Tibial artery (tissue), 4 donors: ENCODE results near the gene MUS81.

ENCODE experiments used
- DNase-seq, 2 donors: peaks; one replicate each; pipeline ENCODE4 v3.0.0-alpha.2; 2019
- H3K27ac ChIP-seq, 2 donors: fragments of 200-600 bp; sonication (generic) in 1 of 2; 1 replicate in 1 of 2; 2 replicates in 1 of 2; pipeline ENCODE4 v1.5.1; 2018 to 2019; ENCODE audit warnings: mild to moderate bottlenecking in 1 of 2
- H3K27me3 ChIP-seq, 2 donors: fragments of 200-600 bp; sonication (generic) in 1 of 2; one replicate each; pipeline versions ENCODE4 v1.5.1 to v1.6.0; 2016 to 2019
- H3K36me3 ChIP-seq, 3 donors: fragments of 200-600 bp; sonication (generic) in 2 of 3; one replicate each; pipeline ENCODE4 v1.5.1; 2016 to 2019; ENCODE audit warnings: mild to moderate bottlenecking in 2 of 3
- H3K4me1 ChIP-seq, 4 donors: fragments of 200-600 bp; sonication (generic) in 2 of 4; 1 replicate in 3 of 4; 2 replicates in 1 of 4; pipeline ENCODE4 v1.5.1; 2016 to 2019
- H3K4me3 ChIP-seq, 2 donors: fragments of 200-600 bp; sonication (generic) in 1 of 2; 1 replicate in 1 of 2; 2 replicates in 1 of 2; pipeline ENCODE4 v1.5.1; 2018 to 2019; ENCODE audit warnings: mild to moderate bottlenecking in 2 of 2
- H3K9me3 ChIP-seq, 3 donors: fragments of 200-600 bp; sonication (generic) in 1 of 3; one replicate each; pipeline ENCODE4 v1.5.1; 2016 to 2019
- intact Hi-C: fragments of 100-400 bp; cut with DNase I; formaldehyde crosslinking; loops from one replicate; pipeline ENCODE4 v1.15.0; 2023; ENCODE audit warnings: low total_unique reads
- TF ChIP-seq, protein P1 (sequence below), 2 experiments: fragments of 200-600 bp in 1 of 2; fragments of 450-650 bp in 1 of 2; IDR thresholded peaks; one replicate each; pipeline ENCODE4 v1.5.1; 2017 to 2019; ENCODE audit warnings: antibody characterized with exemption in 2 of 2, mild to moderate bottlenecking in 1 of 2, moderate library complexity in 1 of 2

The MUS81 gene

DNA sequence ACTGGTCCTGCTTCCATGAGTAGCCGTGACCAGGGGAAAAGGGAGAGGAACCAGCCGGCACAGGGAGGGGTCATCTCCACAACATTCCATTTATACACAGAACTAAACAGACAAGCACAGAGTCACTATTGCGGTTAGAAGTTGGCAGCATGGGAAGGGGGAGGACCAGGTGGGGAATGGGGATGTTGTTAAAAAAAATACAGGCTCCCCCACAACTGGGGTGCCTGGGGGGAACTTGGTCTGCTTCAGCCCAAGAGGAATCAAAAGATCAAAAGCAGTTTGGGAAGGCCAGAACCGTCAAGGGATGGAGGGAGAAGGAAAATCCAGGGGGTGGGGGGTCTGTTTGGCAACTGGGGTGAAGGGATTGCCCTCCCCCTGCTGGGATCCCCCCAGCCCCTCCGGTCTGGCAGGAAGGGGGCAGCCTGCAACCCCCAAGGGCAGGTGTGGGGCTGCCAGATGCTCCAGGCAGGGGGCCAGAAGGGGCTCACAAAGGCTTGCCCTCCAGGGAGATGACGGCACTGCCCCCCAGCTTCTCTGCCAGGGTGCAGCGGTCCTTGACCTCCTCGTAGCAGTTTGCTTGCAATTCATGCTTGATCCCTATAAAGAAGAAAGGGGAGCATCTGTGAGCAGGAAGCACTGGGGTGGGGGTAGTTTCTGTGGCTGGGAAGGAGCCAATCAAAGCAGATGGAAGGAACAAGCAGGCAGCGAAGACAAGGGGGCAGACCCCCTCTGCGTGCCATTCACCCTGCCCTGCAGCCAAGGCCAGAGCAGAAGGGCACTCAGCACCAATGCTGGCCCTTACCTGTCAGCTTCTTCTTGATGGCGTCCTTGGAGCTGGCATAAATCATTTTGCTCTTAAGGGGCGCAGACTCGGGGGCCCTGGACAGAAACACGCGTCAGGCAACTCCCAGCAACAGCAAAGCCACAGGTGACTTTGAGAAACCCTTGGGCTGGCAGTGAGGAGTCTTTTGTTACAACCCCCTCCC, 5.1 kb upstream of the MUS81 start:
- peaks cover 48 to 62% (median 59%) of the 10 kb centered on the region in 3 donors for H3K36me3 ChIP-seq
- H3K4me3 ChIP-seq, result no peak overlapping the region

DNA sequence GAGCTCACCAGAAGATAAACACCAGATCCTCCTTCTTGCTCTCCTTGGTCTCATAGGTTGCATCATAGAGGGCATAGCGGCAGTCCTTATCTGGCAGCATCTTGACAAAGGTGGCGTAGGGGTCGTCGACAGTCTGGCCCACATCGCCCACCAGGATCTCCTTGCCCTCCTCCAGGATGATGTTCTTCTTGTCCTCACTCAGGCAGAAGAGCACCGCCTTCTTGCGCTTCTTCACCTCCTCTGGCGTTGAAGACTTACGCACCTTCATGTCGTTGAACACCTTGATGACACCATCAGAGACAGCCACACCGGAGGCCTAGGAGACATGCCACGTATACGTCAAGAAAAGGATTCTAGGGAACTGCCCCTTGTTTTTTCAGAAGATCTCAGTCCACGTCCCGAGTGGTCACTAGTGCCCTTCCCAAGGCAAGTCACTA, 4.3 kb upstream of the MUS81 start:
- peak in 1 of 2 donors; percentile 59 for DNase-seq
- Histone ChIP-seq H3K27me3 (no peaks in the 10 kb centered on the region), H3K36me3 (peaks cover 47 to 54% (median 52%) of the 10 kb centered on the region in 3 donors), H3K9me3 (peaks cover 0 to 4% (median 0%) of the 10 kb centered on the region in 3 donors), H3K27ac (no peak overlapping the region), H3K4me3 (peak overlapping the region; percentile 84 to 99), H3K4me1 (peaks cover 0 to 30% (median 22%) of the 10 kb centered on the region in 4 donors)
- TF ChIP-seq, protein P1, sequence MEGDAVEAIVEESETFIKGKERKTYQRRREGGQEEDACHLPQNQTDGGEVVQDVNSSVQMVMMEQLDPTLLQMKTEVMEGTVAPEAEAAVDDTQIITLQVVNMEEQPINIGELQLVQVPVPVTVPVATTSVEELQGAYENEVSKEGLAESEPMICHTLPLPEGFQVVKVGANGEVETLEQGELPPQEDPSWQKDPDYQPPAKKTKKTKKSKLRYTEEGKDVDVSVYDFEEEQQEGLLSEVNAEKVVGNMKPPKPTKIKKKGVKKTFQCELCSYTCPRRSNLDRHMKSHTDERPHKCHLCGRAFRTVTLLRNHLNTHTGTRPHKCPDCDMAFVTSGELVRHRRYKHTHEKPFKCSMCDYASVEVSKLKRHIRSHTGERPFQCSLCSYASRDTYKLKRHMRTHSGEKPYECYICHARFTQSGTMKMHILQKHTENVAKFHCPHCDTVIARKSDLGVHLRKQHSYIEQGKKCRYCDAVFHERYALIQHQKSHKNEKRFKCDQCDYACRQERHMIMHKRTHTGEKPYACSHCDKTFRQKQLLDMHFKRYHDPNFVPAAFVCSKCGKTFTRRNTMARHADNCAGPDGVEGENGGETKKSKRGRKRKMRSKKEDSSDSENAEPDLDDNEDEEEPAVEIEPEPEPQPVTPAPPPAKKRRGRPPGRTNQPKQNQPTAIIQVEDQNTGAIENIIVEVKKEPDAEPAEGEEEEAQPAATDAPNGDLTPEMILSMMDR (IDR thresholded peaks at IDR 0.05), result no peak
- intact Hi-C loops, result no loop called here

More for the DNA sequence above, 5.1 kb upstream of the MUS81 start:
- peak in 1 of 2 donors; percentile 60 for DNase-seq
- TF ChIP-seq, protein P1 (IDR thresholded peaks at IDR 0.05), result no peak
- Histone ChIP-seq H3K4me1 (peaks cover 0 to 29% (median 21%) of the 10 kb centered on the region in 4 donors), H3K9me3 (peaks cover 0 to 4% (median 0%) of the 10 kb centered on the region in 3 donors), H3K27me3 (no peaks in the 10 kb centered on the region), H3K27ac (no peak overlapping the region)
- intact Hi-C loops, result no loop called here

DNA sequence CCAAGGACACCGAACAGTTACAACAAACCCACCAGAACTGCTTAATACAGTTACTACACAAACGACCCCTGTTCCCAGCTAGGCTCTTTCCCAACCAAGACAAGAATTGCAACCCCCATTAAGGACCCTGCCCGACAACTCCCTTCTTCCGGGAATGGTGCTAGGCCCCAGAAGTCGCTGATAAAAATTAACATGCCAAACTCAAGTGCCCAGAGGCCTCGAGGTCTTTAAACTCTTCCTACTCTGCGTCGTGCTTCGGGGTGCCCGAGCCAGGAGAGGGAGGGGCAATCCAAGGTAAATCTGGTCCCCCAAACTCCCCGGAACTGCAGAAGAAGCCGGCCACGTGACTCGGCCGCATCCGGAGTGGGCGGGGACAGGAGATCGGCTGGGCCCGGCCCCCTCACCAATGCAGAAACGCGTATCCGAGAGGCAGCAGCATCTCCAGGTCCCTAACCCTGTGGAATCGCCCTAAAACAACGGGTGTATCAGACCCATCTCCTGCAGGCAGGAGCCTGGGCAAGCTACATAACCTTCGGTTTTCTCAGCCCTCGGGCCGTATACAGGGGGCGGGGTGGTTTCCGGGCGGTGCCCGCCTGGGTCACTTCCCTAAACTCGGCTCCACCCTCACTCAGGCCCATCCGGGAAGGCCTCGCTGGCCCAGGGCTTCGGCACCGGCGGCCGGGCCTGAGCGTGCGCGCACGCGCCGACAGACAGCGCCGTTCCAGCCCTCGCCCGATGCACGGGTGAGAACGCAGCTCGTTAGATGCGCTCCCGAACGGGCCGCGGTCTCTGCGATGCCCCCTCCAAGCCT, 3.3 kb upstream of the MUS81 start:
- Histone ChIP-seq H3K4me3 (peak overlapping the region; percentile 84 to 99), H3K36me3 (peaks cover 40 to 46% (median 42%) of the 10 kb centered on the region in 3 donors), H3K9me3 (no peaks in the 10 kb centered on the region), H3K27me3 (no peaks in the 10 kb centered on the region), H3K27ac (peak overlapping the region; percentile 97 to 98), H3K4me1 (peaks cover 0 to 39% (median 31%) of the 10 kb centered on the region in 4 donors)
- intact Hi-C loops, result no loop called here
- TF ChIP-seq, protein P1 (IDR thresholded peaks at IDR 0.05), result no peak
- DNase-seq, result peak; percentile 82 to 92

DNA sequence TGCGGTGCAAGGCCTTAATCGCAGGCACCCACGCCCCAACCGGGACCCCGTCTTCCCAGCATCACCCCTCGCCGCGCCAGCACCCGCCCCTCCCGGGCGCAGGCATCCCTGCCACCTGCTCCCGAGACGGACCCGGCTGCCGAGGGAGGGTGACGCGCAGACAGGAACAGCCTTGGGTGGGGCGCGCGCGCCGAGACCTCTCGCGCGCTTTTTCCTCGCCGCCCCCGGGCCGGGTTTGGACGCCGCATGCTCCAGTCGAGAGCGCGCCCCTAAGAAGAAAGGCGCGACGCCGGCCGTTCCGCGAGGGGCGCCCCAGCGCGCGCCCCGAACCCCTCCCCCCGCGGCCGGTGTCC, 2.8 kb upstream of the MUS81 start:
- DNase-seq, result peak in 1 of 2 donors; percentile 80
- Histone ChIP-seq H3K9me3 (no peaks in the 10 kb centered on the region), H3K36me3 (peaks cover 41 to 46% (median 43%) of the 10 kb centered on the region in 3 donors), H3K27ac (peak overlapping the region; percentile 97 to 98), H3K4me3 (peak overlapping the region; percentile 84 to 99), H3K4me1 (peaks cover 0 to 45% (median 37%) of the 10 kb centered on the region in 4 donors), H3K27me3 (no peaks in the 10 kb centered on the region)
- TF ChIP-seq, protein P1 (IDR thresholded peaks at IDR 0.05), result no peak
- intact Hi-C loops, result no loop called here
